Neural progenitor cell (in vitro differentiated cells): ENCODE results near the gene UHRF1. TPM values are rescaled to one million over a fixed set of nuclear protein-coding genes. Genes with fewer than 3 reads are reported as not detected.

ENCODE experiments used
- DNase-seq: peaks from one replicate; pipeline ENCODE4 v3.0.0-alpha.2; 2016; ENCODE audit warnings: low spot score
- H2AFZ ChIP-seq: fragments of 200-600 bp; sonication (generic); replicated peaks from 2 replicates; pipeline ENCODE4 v1.6.1; 2016; ENCODE audit warnings: antibody characterized with exemption
- H3F3A ChIP-seq: fragments of 200-600 bp; sonication (generic); 2 replicates; pipeline ENCODE4 v1.6.1; 2016; ENCODE audit warnings: antibody characterized with exemption, low read depth
- H3K27ac ChIP-seq: fragments of 200-600 bp; sonication (generic); 2 replicates; pipeline ENCODE4 v1.5.1; 2016; ENCODE audit warnings: mild to moderate bottlenecking
- H3K27me3 ChIP-seq: fragments of 200-600 bp; sonication (generic); 2 replicates; pipeline ENCODE4 v1.6.1; 2016; ENCODE audit warnings: mild to moderate bottlenecking, moderate library complexity
- H3K36me3 ChIP-seq: fragments of 200-600 bp; sonication (generic); 2 replicates; pipeline ENCODE4 v1.5.1; 2016
- H3K4me1 ChIP-seq: fragments of 200-600 bp; sonication (generic); 2 replicates; pipeline ENCODE4 v1.6.1; 2016; ENCODE audit warnings: mixed run types
- H3K4me2 ChIP-seq: fragments of 200-600 bp; sonication (generic); 2 replicates; pipeline ENCODE4 v1.6.1; 2016
- H3K4me3 ChIP-seq: fragments of 200-600 bp; sonication (generic); 2 replicates; pipeline ENCODE4 v1.5.1; 2016
- H3K79me2 ChIP-seq: fragments of 200-600 bp; sonication (generic); 2 replicates; pipeline ENCODE4 v1.6.1; 2016; ENCODE audit warnings: low read depth
- H3K9ac ChIP-seq: fragments of 200-600 bp; sonication (generic); 2 replicates; pipeline ENCODE4 v1.6.1; 2016
- H3K9me3 ChIP-seq: fragments of 200-600 bp; sonication (generic); 2 replicates; pipeline ENCODE4 v1.5.1; 2016; ENCODE audit warnings: low read depth
- H4K20me1 ChIP-seq: fragments of 200-600 bp; sonication (generic); 2 replicates; pipeline ENCODE4 v1.6.1; 2016; ENCODE audit warnings: low read depth
- H3K27ac Mint-ChIP-seq: 3 replicates; pipeline ENCODE4 v1.8.0; 2021; ENCODE audit warnings: mixed read lengths
- H3K27me3 Mint-ChIP-seq: 2 replicates; pipeline ENCODE4 v1.8.0; 2022; ENCODE audit warnings: low read depth, mild to moderate bottlenecking, inconsistent platforms, moderate library complexity, mixed read lengths; ENCODE audit not compliant: insufficient read depth
- H3K36me3 Mint-ChIP-seq: 3 replicates; pipeline ENCODE4 v1.8.0; 2021; ENCODE audit warnings: mixed read lengths
- H3K4me1 Mint-ChIP-seq: 3 replicates; pipeline ENCODE4 v1.8.0; 2021; ENCODE audit warnings: mixed read lengths
- H3K4me3 Mint-ChIP-seq: 3 replicates; pipeline ENCODE4 v1.8.0; 2021; ENCODE audit warnings: mild to moderate bottlenecking, moderate library complexity, mixed read lengths
- H3K9me3 Mint-ChIP-seq: 3 replicates; pipeline ENCODE4 v1.8.0; 2020; ENCODE audit warnings: mixed read lengths
- EZH2 ChIP-seq: fragments of 200-600 bp; sonication (generic); IDR thresholded peaks from 2 replicates; pipeline ENCODE4 v1.6.1; 2017; ENCODE audit warnings: antibody characterized with exemption, mild to moderate bottlenecking, moderate library complexity
- EZH2phosphoT487 ChIP-seq: fragments of 200-600 bp; sonication (generic); IDR thresholded peaks from 2 replicates; pipeline ENCODE4 v1.6.1; 2017; ENCODE audit warnings: antibody characterized with exemption
- total RNA-seq: library from RNA; depleted of rRNA; stranded (reverse); fragments of >200 nt; gene quantifications from 2 replicates; pipeline ENCODE4 v1.2.3, GENCODE V29; 2015; ENCODE audit warnings: low replicate concordance
- TF ChIP-seq, protein P1 (sequence below): fragments of 200-600 bp; sonication (generic); IDR thresholded peaks from 2 replicates; pipeline ENCODE4 v1.5.1; 2017; ENCODE audit warnings: antibody characterized with exemption, mild to moderate bottlenecking

The UHRF1 gene
- total RNA-seq, 1 donor from 2014 or later, result 34.1 TPM

DNA sequence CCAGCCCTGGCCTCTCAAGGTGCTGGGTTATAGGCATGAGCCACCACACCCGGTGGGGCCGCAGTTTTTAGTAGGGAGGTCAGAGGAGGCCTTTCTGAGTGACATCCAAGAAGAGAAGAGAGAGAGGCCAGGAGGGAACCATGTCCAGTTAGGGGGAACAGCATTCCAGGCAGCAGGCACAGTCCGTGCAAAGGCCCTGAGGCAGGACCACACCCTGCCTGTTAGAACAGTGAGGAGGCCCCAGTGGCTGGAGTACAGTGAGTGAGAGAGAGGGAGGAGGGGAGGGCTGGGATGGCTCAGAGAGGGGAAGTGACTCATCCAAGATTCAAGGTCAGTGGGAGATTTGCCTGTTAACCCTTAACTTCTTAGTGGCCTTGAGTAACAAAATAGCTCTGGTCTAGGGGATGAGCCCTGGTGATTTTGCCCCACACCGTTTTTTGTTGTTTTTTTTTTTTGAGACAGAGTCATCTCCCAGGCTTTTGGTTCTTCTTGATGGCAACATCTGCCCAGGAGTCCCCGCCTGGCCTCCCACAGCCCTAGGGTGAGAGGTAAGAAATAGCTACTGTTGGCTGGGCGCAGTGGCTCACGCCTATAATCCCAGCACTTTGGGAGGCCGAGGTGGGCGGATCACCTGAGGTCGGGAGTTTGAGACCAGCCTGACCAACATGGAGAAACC is 39.1 kb upstream of the UHRF1 start:
- Mint-ChIP-seq H3K27me3 (peaks cover 17% of the 10 kb centered on the region), H3K36me3 (no peaks in the 10 kb centered on the region), H3K9me3 (no peaks in the 10 kb centered on the region), H3K27ac (peak overlapping the region; percentile 53), H3K4me3 (peak overlapping the region; percentile 60), H3K4me1 (peaks cover 14% of the 10 kb centered on the region)
- H3K9ac ChIP-seq, result no peak overlapping the region
- no peak for TF ChIP-seq EZH2phosphoT487
- TF ChIP-seq, protein P1, sequence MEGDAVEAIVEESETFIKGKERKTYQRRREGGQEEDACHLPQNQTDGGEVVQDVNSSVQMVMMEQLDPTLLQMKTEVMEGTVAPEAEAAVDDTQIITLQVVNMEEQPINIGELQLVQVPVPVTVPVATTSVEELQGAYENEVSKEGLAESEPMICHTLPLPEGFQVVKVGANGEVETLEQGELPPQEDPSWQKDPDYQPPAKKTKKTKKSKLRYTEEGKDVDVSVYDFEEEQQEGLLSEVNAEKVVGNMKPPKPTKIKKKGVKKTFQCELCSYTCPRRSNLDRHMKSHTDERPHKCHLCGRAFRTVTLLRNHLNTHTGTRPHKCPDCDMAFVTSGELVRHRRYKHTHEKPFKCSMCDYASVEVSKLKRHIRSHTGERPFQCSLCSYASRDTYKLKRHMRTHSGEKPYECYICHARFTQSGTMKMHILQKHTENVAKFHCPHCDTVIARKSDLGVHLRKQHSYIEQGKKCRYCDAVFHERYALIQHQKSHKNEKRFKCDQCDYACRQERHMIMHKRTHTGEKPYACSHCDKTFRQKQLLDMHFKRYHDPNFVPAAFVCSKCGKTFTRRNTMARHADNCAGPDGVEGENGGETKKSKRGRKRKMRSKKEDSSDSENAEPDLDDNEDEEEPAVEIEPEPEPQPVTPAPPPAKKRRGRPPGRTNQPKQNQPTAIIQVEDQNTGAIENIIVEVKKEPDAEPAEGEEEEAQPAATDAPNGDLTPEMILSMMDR, result no peak
- no peak for TF ChIP-seq EZH2
- H3K27ac ChIP-seq, result no peak overlapping the region
- no peaks in the 10 kb centered on the region for H3K4me1 ChIP-seq
- H4K20me1 ChIP-seq, result peaks cover 16% of the 10 kb centered on the region
- H3F3A ChIP-seq, result peaks cover 5% of the 10 kb centered on the region
- DNase-seq, result no peak
- no peaks in the 10 kb centered on the region for H3K9me3 ChIP-seq
- H3K4me2 ChIP-seq, result no peak overlapping the region
- no peak overlapping the region for H2AFZ ChIP-seq
- no peaks in the 10 kb centered on the region for H3K36me3 ChIP-seq
- no peaks in the 10 kb centered on the region for H3K27me3 ChIP-seq
- no peak overlapping the region for H3K4me3 ChIP-seq
- H3K79me2 ChIP-seq, result peaks cover 22% of the 10 kb centered on the region

DNA sequence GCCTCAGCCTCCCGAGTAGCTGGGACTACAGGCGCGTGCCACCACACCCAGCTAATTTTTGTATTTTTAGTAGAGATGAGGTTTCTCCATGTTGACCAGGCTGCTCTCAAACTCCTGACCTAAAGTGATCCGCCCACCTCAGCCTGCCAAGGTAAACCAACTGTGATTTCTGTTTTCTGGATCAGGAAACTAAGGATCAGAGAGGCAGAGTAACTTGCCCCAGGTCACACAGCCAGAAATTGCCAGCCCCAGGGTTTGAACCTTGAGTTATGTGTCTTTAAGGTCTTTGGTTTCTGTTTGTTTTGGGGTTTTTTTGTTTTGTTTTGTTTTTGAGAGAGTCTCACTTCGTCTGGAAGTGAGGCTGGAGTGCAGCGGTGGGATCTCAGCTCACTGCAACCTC is 37.6 kb upstream of the UHRF1 start:
- Mint-ChIP-seq H3K9me3 (no peaks in the 10 kb centered on the region), H3K36me3 (no peaks in the 10 kb centered on the region)

DNA sequence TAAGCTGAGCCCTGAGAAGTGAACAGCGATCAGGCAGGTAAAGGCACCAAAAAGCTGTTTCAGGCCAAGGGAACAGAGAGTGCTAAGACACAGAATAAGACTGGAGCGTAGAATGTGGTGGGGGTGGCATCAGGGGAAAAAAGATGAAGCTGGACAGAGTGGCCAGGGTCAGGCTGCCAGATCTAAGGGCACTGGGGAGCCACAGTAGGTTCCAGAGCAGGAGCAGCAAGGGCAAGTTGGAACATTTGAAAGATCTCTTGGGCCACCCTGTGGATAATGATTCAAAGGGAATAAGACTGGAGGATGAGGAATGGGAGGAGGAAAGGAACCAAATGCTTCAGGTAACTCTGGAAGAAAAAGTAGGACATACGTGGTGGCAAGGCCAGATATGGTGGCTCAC is 35.4 kb upstream of the UHRF1 start:
- peaks cover 17% of the 10 kb centered on the region for H3K4me1 ChIP-seq
- H3K27ac Mint-ChIP-seq, result peak overlapping the region; percentile 52
- no peaks in the 10 kb centered on the region for H3K36me3 Mint-ChIP-seq
- H3K9ac ChIP-seq, result no peak overlapping the region
- no peaks in the 10 kb centered on the region for H3K9me3 Mint-ChIP-seq
- no peaks in the 10 kb centered on the region for H3K36me3 ChIP-seq
- no peak for DNase-seq
- peak overlapping the region; percentile 23 for H3K4me3 Mint-ChIP-seq
- no peak overlapping the region for H3K27ac ChIP-seq
- H3K27me3 ChIP-seq, result no peaks in the 10 kb centered on the region
- no peak overlapping the region for H2AFZ ChIP-seq
- no peaks in the 10 kb centered on the region for H3K79me2 ChIP-seq
- H3K9me3 ChIP-seq, result no peaks in the 10 kb centered on the region
- H3K4me1 Mint-ChIP-seq, result peaks cover 10% of the 10 kb centered on the region
- no peak overlapping the region for H3K4me2 ChIP-seq
- no peak overlapping the region for H3K4me3 ChIP-seq
- peaks cover 15% of the 10 kb centered on the region for H3K27me3 Mint-ChIP-seq
- TF ChIP-seq EZH2 (no peak), EZH2phosphoT487 (no peak)
- TF ChIP-seq, protein P1, result no peak
- H4K20me1 ChIP-seq, result no peaks in the 10 kb centered on the region
- peaks cover 13% of the 10 kb centered on the region for H3F3A ChIP-seq

More for the DNA sequence above, 37.6 kb upstream of the UHRF1 start:
- Histone ChIP-seq H3K4me1 (no peaks in the 10 kb centered on the region), H3K79me2 (peaks cover 7% of the 10 kb centered on the region), H3F3A (peaks cover 5% of the 10 kb centered on the region), H3K4me3 (no peak overlapping the region), H3K36me3 (no peaks in the 10 kb centered on the region), H3K9me3 (no peaks in the 10 kb centered on the region), H2AFZ (no peak overlapping the region), H3K27ac (no peak overlapping the region), H3K4me2 (no peak overlapping the region), H4K20me1 (peaks cover 2% of the 10 kb centered on the region), H3K9ac (no peak overlapping the region), H3K27me3 (no peaks in the 10 kb centered on the region)
- TF ChIP-seq, protein P1, result no peak
- no peak for TF ChIP-seq EZH2phosphoT487
- TF ChIP-seq EZH2, result no peak
- Mint-ChIP-seq H3K27ac (no peak overlapping the region), H3K27me3 (peaks cover 17% of the 10 kb centered on the region), H3K4me3 (no peak overlapping the region), H3K4me1 (peaks cover 9% of the 10 kb centered on the region)
- no peak for DNase-seq
